VCaP (cell line): ENCODE data around the gene IFT43.
A peak's percentile ranks its signal among the peaks of the same experiment; 100 is the strongest.

Source experiments
- H3K27ac ChIP-seq: fragments of 450-650 bp; 2 replicates; pipeline ENCODE4 v1.5.1; 2017
- TF ChIP-seq, protein P1 (sequence below): fragments of 450-650 bp; conservative IDR thresholded peaks from 2 replicates; pipeline ENCODE4 v1.5.1; 2017; ENCODE audit warnings: mild to moderate bottlenecking, moderate library complexity

The IFT43 gene

DNA sequence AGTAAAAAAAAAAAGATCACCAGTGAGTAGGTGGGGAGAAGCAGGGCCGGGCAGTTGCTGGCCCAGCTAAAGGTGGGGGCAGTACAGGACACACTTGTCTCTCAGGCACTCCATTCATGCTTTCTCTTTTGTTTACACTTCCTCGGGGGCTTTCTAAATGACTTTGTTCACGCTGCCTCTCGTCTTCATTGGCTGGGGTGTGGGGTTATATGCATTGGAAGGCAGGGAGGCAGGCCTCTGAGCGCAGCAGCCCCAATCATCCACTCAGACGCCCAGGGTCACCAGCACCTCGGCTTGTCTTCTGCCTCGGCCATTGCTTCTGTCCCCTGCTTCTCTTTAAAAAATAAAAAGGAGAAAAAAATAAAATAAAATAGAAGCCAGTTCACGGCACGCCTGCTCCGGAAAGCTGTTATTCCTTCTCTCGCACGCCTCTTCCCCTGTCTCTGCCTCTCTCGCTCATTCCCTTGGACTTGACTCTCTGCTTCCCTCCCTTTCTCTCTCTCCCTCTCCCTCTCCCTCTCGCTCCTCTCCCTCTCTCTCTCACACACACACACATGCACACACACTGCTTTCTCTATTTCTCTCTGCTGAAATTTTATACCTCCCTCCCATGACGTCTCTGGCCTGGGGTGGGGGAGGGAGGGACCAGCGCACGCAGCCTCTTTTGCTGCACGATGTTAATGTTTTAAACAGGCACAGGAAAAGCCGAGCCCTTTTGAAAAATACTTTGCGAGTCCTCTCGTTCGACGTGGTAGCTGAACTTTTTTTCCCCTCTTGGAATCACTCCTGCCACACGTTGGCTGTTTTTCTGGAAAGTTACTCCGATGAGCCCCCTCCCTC lies 3.9 kb upstream of the IFT43 start, which contains the start of gene TGFB3:
Gene TGFB3 (minus strand): TSS at position 570 of the 840 bp plus-strand sequence. CDS start 1,102 bp downstream, outside the sequence.
- peak within 1 kb of the TSS; percentile 38; the same call in 1 of the 2 replicates for H3K27ac ChIP-seq
- TF ChIP-seq, protein P1, sequence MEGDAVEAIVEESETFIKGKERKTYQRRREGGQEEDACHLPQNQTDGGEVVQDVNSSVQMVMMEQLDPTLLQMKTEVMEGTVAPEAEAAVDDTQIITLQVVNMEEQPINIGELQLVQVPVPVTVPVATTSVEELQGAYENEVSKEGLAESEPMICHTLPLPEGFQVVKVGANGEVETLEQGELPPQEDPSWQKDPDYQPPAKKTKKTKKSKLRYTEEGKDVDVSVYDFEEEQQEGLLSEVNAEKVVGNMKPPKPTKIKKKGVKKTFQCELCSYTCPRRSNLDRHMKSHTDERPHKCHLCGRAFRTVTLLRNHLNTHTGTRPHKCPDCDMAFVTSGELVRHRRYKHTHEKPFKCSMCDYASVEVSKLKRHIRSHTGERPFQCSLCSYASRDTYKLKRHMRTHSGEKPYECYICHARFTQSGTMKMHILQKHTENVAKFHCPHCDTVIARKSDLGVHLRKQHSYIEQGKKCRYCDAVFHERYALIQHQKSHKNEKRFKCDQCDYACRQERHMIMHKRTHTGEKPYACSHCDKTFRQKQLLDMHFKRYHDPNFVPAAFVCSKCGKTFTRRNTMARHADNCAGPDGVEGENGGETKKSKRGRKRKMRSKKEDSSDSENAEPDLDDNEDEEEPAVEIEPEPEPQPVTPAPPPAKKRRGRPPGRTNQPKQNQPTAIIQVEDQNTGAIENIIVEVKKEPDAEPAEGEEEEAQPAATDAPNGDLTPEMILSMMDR, result no peak

DNA sequence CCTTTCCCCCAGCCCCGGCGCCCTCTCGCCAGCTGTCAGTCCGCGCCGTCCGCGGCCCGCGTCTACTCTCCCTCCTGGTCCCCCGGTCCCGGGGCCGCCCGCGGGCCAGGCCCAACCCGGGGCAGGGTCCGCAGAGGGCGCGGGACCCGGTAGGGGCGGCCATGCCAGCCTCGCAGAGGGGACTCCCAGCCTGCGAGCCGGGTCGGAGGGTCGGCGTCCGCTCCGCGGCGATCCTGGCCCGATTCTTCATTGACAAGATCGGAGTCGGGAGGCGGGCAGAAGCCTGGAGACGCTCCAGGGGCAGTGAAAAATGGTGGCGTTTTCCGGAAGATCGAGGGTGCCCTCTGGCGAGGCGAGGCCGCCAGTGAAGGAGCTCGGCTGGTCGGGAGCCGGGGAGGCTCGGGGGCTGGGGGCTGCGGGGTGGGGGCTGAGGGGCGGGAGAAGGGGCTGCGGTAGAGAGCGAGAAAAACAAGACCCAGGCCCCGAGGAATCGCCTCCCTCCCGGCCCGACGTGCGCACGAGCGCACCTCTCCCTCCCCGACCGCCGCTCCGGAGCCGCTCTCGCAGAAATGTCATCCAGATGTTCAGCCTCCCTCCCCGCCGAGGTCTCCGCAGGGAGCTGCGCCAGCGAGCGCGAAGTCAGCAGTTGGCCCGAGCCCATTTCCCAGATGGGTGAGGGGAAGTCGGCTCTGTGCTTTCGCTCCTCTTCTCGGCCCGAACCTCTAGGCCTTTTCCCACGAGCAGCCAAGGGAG lies 3.1 kb upstream of the IFT43 start:
- H3K27ac ChIP-seq, result peak overlapping the region; percentile 38; the same call in 1 of the 2 replicates
- TF ChIP-seq, protein P1, result peak; percentile 79

DNA sequence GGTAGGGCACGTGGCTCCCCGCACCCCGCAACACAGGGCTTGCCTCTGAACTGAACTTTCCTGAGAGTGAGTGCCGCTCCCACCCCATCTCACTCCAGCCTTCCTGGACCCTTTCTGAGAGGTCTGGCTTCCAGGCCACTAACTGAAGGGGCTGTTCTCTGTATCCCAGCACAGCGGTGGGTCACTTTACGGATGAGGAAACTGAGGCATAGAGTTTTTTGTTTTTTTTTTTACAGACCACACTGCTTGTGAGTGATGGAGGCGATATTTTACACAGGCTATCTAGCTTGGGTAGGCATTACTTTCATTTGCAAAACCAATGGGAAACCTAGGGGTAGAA lies 2.6 kb upstream of the IFT43 start:
- H3K27ac ChIP-seq, result no peak overlapping the region
- TF ChIP-seq, protein P1, result no peak

DNA sequence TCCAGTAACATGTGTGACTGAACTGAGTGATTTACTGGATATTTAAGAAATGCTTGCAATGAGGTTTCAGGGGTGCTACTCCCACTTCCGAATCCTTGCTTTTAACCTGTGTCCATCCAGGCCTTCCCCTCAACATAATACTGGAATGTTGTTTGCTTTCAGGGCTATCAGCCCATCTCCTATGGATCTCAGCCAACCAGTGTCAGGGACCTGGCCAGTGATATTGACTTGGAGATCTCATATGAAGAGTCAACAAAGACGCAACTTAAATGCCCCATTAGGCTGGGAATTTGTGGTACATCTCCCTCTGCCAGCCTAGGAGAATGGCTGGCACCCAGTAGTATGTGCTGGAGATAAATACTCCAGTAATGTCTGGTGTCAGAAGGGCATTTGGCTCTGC lies 889 bp upstream of the IFT43 start:
- peak overlapping the region; percentile 61 for H3K27ac ChIP-seq
- TF ChIP-seq, protein P1, result no peak

DNA sequence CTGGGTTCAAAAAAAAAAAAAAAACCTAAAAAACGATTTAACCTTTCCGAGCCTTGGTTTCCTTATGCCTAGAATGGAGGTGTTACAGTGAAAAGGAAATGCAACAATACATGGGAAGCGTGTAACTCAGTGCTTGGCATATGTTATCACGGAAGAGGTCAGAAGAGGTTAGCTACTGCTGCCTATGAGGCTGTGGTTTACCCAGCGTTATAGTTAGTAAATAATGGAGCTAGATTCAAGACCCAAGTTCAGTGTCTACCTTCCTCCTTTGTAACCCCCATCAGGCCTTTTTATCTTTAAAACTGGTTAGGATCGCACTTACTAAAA lies 839 bp downstream of the IFT43 start:
- TF ChIP-seq, protein P1, result no peak

DNA sequence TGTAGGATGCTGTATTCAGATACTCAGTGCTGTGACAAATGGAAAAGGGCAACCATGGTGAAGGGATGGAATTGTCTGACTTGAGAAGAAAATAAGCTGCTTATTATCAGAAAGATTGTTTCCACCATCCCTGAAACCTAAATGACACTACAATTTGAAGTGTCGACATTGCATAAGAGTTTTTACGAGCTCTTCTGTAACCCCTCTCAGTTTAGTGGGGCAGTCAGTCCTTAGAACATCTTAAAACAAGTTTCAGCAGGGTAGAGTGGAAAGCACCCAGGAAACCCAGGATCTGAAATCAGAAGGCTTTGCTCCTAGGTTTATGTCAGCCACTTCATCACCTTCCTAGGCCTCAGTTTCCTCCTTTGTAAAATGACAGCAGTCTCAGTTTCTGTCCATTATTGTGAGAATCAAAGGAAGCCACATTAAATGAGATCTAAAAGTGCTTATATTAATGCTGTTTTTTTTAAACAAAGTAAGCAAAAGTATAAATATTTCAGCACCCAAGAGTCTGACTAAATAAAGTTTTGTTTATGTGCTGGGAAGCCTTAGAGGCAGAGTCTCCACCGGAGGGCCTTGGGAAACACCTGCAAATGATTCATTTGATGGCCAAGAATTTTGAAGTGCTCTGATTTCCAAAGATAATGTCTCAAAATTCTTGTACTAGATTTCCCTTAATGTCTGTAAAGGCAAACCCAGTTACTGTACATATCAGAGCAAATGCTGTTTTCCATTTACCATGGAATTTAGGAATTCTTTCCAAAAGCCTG lies 1.8 kb downstream of the IFT43 start:
- TF ChIP-seq, protein P1, result no peak
- H3K27ac ChIP-seq, result no peak overlapping the region

More for the DNA sequence above, 839 bp downstream of the IFT43 start:
- peak overlapping the region; percentile 61; the same call in 1 of the 2 replicates for H3K27ac ChIP-seq

DNA sequence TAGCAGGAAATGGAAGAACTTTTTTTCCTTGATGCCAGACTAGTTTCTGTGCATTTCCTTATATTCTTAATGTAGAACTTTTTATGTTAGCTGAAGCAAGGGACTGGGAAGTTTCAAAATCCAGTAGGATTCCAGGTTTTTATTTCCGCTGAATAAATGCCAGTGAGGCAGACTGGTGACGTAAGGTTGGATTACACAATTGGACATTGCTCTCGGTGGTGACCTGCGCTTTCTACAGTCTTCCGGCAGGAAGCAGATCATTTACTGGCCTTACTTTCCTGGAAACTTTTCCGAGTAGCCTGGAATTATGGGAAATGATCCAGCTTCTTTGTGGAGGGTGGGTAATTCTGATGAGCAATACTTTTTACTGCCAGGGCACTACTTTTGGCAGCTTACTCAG lies 3.6 kb downstream of the IFT43 start:
- TF ChIP-seq, protein P1, result no peak
- H3K27ac ChIP-seq, result no peak overlapping the region
